ENCODE data around the gene LIMCH1.
"Not testable (repeated sequence)": the region's sequence is repeated elsewhere in the genome, so short reads cannot be mapped to it uniquely, and the experiment has no call there.

The LIMCH1 gene, protein sequence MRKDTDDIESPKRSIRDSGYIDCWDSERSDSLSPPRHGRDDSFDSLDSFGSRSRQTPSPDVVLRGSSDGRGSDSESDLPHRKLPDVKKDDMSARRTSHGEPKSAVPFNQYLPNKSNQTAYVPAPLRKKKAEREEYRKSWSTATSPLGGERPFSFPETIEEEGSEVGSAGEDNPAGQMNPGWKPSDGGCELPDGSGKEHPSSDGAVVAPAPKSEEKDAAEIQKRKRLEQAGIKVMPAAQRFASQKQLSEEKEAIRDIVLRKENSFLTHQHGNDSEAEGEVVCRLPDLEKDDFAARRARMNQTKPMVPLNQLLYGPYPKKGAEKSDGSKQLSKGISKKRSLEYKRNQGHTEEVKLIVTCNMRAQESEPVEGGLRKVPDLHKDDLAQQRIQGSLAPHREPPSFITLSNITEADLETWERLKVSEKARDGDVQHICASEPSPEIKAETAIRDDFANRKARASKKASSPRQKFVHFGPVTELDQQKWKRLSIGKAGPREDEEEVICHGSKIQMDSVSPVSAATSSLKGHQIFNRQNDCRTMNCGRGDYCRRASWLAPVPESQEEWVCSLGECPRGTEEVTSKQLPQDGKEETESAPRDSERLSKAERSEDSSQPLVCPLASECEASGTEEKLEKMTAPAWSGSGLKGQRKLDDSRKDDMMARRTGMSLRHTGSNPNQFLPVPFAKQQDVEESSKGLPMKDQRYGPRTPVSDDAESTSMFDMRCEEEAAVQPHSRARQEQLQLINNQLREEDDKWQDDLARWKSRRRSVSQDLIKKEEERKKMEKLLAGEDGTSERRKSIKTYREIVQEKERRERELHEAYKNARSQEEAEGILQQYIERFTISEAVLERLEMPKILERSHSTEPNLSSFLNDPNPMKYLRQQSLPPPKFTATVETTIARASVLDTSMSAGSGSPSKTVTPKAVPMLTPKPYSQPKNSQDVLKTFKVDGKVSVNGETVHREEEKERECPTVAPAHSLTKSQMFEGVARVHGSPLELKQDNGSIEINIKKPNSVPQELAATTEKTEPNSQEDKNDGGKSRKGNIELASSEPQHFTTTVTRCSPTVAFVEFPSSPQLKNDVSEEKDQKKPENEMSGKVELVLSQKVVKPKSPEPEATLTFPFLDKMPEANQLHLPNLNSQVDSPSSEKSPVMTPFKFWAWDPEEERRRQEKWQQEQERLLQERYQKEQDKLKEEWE (N-terminal part only)

DNA sequence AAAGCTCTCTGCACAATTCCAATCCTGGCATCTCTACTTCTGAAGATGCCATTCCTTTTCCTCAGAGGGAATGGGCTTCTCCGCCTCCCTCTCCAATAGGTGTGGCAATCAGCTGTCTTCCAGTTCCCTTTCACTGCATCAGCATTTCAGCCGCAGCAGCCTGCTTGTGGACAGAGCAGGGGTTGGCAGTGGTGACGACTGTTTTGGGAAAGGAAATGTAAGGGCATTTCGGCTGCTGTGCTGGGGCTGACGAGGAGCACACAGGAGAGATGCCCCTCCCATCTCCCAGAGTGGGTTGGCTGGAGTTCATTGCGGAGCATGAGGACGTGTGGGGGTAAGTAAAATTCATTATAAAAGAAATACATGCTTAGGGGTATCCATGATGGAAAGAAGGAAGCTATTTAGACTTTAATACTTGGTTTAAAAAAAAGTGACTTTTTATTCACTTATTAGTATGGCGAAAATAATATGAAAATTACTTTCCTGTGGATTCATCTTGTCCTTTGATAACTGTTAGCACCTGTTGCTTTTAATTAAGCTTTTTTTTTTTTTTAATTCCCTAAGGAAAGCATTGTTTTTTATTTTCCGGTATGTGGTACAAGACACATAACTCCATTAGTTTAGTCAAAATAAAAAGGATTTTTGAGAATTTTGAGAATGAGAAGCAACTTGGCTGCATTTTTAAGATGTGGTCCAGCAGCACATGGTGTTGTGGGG lies at the start of gene LIMCH1:
TSS of gene LIMCH1 (plus strand) at position 141 of the 717 bp plus-strand sequence. CDS start 67,839 bp downstream, outside the sequence.
- DNase-seq = peak in 1 of 2 donors; percentile 5

DNA sequence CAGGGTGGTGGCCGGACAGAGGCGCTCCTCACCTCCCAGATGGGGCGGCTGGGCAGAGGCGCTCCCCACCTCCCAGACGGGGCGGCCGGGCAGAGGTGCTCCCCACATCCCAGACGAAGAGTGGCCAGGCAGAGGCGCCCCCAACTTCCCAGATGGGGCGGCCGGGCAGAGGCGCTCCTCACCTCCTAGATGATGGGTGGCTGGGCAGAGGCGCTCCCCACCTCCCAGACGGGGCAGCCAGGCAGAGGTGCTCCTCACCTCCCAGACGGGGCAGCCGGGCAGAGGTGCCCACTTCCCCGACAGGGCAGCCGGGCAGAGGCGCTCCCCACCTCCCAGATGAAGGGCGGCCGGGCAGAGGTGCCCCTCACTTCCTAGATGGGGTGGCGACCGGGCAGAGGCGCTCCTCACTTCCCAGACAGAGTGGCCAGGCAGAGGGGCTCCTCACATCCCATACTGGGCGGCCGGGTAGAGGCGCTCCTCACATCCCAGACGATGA lies 46.8 kb upstream of the LIMCH1 start:
- not testable (repeated sequence) for DNase-seq

- DNase-seq = no peak
Measured at GRCh38 chr4:41496977-41497376, 41.0 kb upstream of the LIMCH1 start.

GRCh38 chr4:41498177-41498576 lies 39.8 kb upstream of the LIMCH1 start:
- no peak for DNase-seq

- no peak for DNase-seq
Measured at GRCh38 chr4:41504167-41504818, 33.7 kb upstream of the LIMCH1 start.

GRCh38 chr4:41505161-41505661 lies 32.7 kb upstream of the LIMCH1 start:
- no peak for DNase-seq

- DNase-seq = no peak
Measured at GRCh38 chr4:41506130-41506529, 31.8 kb upstream of the LIMCH1 start.

DNA sequence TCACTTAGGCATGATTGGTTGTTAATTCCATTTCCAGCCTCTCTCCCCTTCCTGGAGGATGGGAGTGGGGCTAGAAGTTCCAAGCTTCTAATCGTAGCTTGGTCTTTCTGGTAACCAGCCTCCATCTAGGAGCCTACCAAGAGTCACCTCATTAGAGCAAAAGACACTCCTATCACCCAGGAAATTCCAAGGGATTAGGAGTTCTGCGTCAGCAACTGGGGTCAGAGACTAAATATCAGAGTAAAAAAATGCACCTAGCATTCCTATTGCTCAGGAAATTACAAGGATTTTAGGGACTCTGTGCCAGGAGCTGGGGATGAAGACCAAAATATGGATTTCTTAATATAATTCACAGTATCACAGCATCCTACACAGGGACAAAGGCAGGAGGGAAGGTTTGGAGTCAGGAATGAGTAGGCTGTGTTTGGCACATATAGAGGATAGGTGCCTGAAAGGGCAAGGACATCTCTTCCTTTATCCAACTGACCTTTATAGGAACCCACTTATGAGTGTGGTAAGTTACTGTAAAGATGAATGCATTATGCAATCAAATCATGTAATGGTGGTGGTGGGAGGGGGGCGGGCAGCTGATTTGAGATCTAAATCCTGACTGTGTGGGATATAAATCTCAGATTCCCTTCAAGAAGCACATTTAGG lies 30.5 kb upstream of the LIMCH1 start:
- no peak for DNase-seq

DNA sequence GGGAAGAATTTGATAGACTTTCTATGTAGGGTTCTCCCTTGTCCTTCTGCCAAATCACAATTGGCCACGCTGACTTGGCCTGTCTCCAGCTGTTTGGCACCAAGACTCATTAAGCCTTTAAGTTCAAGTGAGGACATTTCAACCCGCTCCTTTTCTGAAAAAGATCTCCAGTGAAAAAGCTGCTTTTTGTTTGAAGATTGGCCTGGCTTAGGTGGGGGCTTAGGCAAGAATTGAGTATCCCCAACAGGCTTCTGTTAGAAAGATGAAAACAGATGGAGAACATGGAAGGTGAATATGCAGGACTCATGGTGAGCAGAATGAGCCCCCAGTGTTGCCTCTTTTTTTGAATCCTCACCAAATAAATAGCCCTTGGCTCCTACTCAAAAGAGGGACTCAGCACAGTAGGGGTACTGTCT lies 28.5 kb upstream of the LIMCH1 start:
- DNase-seq = no peak

DNA sequence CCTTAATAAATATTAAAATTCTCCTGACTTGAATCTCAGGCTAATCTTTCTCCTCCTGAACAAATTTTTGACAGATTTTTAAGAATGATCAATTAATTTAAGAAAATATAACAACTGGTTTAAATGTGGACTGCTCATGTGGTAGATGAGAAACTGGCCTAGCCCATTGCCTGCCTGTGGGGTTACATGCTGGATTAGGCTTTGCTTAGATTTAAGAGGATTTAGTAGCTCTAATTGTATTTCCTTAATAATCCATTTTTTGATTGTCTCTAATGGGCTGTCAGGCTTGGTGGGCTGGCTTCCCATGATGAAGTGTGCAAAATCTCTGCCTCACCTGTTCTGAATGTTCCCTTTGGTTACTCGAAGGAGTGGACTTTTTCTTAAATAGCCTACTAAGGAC lies 27.8 kb upstream of the LIMCH1 start:
- DNase-seq = no peak

DNA sequence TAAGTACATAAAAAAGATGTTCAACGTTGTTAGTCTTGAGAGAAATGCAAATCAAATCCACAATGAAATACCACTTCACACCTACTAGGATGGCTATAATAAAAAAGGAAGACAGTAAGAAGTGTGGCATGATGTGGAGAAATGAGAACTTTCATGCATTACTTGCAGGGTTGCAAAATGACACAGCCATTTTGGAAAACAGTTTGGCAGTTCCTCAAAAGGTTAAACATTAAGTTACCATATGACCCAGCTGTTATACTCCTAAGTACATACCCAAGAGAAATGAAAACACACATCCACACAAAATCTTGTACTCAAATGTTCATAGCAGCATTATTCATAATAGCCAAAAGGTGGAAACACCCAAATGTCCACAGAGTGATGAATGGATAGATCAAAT lies 25.8 kb upstream of the LIMCH1 start:
- no peak for DNase-seq

DNA sequence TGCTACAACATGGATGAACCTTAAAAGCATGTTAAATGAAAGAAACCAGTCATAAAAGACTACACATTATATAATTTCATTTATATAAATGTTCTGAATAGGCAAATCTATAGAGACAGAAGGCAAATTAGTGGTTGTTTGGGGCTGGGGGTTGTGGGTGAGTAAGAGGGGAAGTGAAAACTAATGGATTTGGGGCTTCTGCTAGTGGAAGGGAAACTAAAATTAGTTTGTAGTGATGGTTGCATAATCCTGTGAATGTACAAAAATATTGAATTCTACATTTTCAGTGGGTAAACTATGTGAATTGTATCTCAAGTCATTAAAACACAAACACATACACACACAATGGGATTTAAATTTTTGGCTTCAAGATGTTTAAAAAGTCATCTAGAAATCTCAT lies 25.4 kb upstream of the LIMCH1 start:
- DNase-seq = no peak

GRCh38 chr4:41514169-41514568 lies 23.8 kb upstream of the LIMCH1 start:
- DNase-seq = no peak

DNA sequence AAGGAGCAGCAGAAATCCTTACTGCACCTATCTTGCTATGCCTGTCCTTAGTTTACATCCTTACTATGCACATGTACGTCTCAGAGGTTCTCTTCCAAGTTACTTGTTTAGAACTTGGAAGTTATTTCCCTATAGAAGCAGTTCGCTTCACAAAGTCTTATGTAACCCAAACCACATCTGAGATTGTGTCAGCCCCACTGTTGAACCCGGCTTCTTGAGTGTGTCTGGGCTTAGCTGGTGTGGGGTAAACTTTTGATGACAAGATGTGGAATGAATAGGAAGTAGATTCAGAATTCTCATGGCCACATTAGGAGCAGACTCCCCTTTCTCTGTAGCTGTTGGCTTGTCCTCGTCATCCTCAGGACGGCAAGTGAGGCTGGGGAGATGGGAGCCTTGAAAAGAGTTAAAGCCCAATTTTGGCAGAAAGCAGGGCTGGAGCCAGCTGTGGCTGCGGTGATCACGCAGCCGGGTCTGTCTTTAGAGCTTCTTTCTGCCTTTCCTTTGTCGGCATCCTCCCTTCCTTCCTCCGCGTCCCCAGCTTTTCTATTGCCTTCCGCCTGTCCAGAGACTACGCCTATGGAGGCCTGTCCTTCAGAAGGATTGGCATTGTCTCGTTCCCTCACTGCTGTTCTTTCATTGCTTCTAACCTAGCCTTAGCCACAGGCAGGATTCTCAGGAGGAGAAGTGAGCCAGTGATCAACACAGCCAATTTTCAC lies 23.0 kb upstream of the LIMCH1 start:
- no peak for DNase-seq

DNA sequence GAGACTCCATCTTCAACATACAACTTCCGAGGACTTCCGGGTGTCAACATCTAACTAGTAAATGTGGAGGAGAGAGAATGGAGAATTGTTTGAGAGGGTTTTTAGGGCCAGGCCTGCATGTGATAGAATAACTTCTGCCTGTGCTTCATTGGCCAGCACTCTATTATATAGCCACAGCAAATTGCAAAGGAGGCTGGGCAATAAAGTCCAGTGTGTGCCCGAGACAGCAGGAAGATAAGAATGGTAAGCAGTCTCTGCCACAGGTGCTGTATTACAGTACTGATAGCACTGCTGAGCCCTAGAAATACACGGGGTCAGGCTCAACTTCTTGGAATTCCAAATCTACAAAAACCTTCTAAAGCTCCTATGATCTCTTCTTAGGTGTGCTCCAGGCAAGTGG lies 20.8 kb upstream of the LIMCH1 start:
- DNase-seq = no peak

- DNase-seq = no peak
Measured at GRCh38 chr4:41517747-41518146, 20.2 kb upstream of the LIMCH1 start.

GRCh38 chr4:41524425-41524824 lies 13.5 kb upstream of the LIMCH1 start:
- DNase-seq = no peak

- no peak for DNase-seq
Measured at GRCh38 chr4:41525129-41525528, 12.8 kb upstream of the LIMCH1 start.

GRCh38 chr4:41526628-41527027 lies 11.3 kb upstream of the LIMCH1 start:
- no peak for DNase-seq

GRCh38 chr4:41528512-41529205 lies 9.3 kb upstream of the LIMCH1 start:
- DNase-seq = no peak

All from CD4-positive, alpha-beta T cell treated with Interferon alpha-2 for 1 hour (primary cell).